ENCODE results near the gene PROX1.

The PROX1 gene

GRCh38 chr1:213987927-213988506 lies at the start of gene PROX1:
Gene PROX1, plus strand, starts transcription at chr1:213987973. Its CDS starts 8,563 bp downstream, at chr1:213996536.
- H3K36me3 Mint-ChIP-seq (ENCODE audit: low read depth) = peaks cover 4% of the 10 kb centered on the region

GRCh38 chr1:213938776-213939175 lies 49.0 kb upstream of the PROX1 start:
- peaks cover 5% of the 10 kb centered on the region for H3K9me3 Mint-ChIP-seq
- H3K27ac Mint-ChIP-seq = no peak overlapping the region
- H3K4me3 Mint-ChIP-seq = no peak overlapping the region
- no peaks in the 10 kb centered on the region for H3K27me3 Mint-ChIP-seq
- H3K4me1 Mint-ChIP-seq (ENCODE audit: low read depth) = no peaks in the 10 kb centered on the region
- no peaks in the 10 kb centered on the region for H3K36me3 Mint-ChIP-seq (ENCODE audit: low read depth)

More at GRCh38 chr1:213987927-213988506, at the start of gene PROX1:
- peak within 1 kb of the TSS; percentile 82 for H3K4me3 Mint-ChIP-seq
- H3K4me1 Mint-ChIP-seq (ENCODE audit: low read depth) = peaks cover 28% of the 10 kb centered on the region
- peak within 1 kb of the TSS; percentile 58 for H3K27ac Mint-ChIP-seq
- H3K9me3 Mint-ChIP-seq = no peaks in the 10 kb centered on the region
- peaks cover 96% of the 10 kb centered on the region for H3K27me3 Mint-ChIP-seq

GRCh38 chr1:213939888-213940287 lies 47.9 kb upstream of the PROX1 start:
- Mint-ChIP-seq H3K4me1 (ENCODE audit: low read depth) (no peaks in the 10 kb centered on the region), H3K27me3 (no peaks in the 10 kb centered on the region), H3K9me3 (no peaks in the 10 kb centered on the region), H3K36me3 (ENCODE audit: low read depth) (no peaks in the 10 kb centered on the region), H3K4me3 (no peak overlapping the region), H3K27ac (no peak overlapping the region)

GRCh38 chr1:213940947-213941346 lies 46.8 kb upstream of the PROX1 start:
- H3K27ac Mint-ChIP-seq = no peak overlapping the region
- no peaks in the 10 kb centered on the region for H3K9me3 Mint-ChIP-seq
- H3K27me3 Mint-ChIP-seq = peaks cover 3% of the 10 kb centered on the region
- no peaks in the 10 kb centered on the region for H3K36me3 Mint-ChIP-seq (ENCODE audit: low read depth)
- H3K4me1 Mint-ChIP-seq (ENCODE audit: low read depth) = no peaks in the 10 kb centered on the region
- H3K4me3 Mint-ChIP-seq = no peak overlapping the region

GRCh38 chr1:213942061-213942460 lies 45.7 kb upstream of the PROX1 start:
- H3K9me3 Mint-ChIP-seq = no peaks in the 10 kb centered on the region
- no peak overlapping the region for H3K4me3 Mint-ChIP-seq

GRCh38 chr1:213947200-213947801 lies 40.5 kb upstream of the PROX1 start:
- H3K4me1 Mint-ChIP-seq (ENCODE audit: low read depth) = no peaks in the 10 kb centered on the region
- H3K4me3 Mint-ChIP-seq = no peak overlapping the region
- H3K36me3 Mint-ChIP-seq (ENCODE audit: low read depth) = no peaks in the 10 kb centered on the region
- no peak overlapping the region for H3K27ac Mint-ChIP-seq
- no peaks in the 10 kb centered on the region for H3K9me3 Mint-ChIP-seq
- H3K27me3 Mint-ChIP-seq = peaks cover 5% of the 10 kb centered on the region

More at GRCh38 chr1:213942061-213942460, 45.7 kb upstream of the PROX1 start:
- no peaks in the 10 kb centered on the region for H3K36me3 Mint-ChIP-seq (ENCODE audit: low read depth)
- H3K27me3 Mint-ChIP-seq = peaks cover 5% of the 10 kb centered on the region
- no peaks in the 10 kb centered on the region for H3K4me1 Mint-ChIP-seq (ENCODE audit: low read depth)
- no peak overlapping the region for H3K27ac Mint-ChIP-seq

- no peaks in the 10 kb centered on the region for H3K36me3 Mint-ChIP-seq (ENCODE audit: low read depth)
- no peak overlapping the region for H3K4me3 Mint-ChIP-seq
- H3K27me3 Mint-ChIP-seq = no peaks in the 10 kb centered on the region
- H3K9me3 Mint-ChIP-seq = no peaks in the 10 kb centered on the region
- no peaks in the 10 kb centered on the region for H3K4me1 Mint-ChIP-seq (ENCODE audit: low read depth)
- no peak overlapping the region for H3K27ac Mint-ChIP-seq
Observed at GRCh38 chr1:213951876-213952275, 35.9 kb upstream of the PROX1 start.

GRCh38 chr1:213953806-213954205 lies 34.0 kb upstream of the PROX1 start:
- no peak overlapping the region for H3K27ac Mint-ChIP-seq
- no peaks in the 10 kb centered on the region for H3K9me3 Mint-ChIP-seq
- H3K4me1 Mint-ChIP-seq (ENCODE audit: low read depth) = no peaks in the 10 kb centered on the region
- no peaks in the 10 kb centered on the region for H3K36me3 Mint-ChIP-seq (ENCODE audit: low read depth)
- no peaks in the 10 kb centered on the region for H3K27me3 Mint-ChIP-seq
- H3K4me3 Mint-ChIP-seq = no peak overlapping the region

GRCh38 chr1:213956295-213956770 lies 31.4 kb upstream of the PROX1 start:
- no peaks in the 10 kb centered on the region for H3K9me3 Mint-ChIP-seq
- H3K27me3 Mint-ChIP-seq = peaks cover 3% of the 10 kb centered on the region
- no peak overlapping the region for H3K4me3 Mint-ChIP-seq
- H3K4me1 Mint-ChIP-seq (ENCODE audit: low read depth) = no peaks in the 10 kb centered on the region
- H3K27ac Mint-ChIP-seq = no peak overlapping the region
- H3K36me3 Mint-ChIP-seq (ENCODE audit: low read depth) = no peaks in the 10 kb centered on the region

- no peaks in the 10 kb centered on the region for H3K36me3 Mint-ChIP-seq (ENCODE audit: low read depth)
- peaks cover 3% of the 10 kb centered on the region for H3K9me3 Mint-ChIP-seq
- no peak overlapping the region for H3K27ac Mint-ChIP-seq
- no peaks in the 10 kb centered on the region for H3K4me1 Mint-ChIP-seq (ENCODE audit: low read depth)
- H3K4me3 Mint-ChIP-seq = no peak overlapping the region
- peaks cover 6% of the 10 kb centered on the region for H3K27me3 Mint-ChIP-seq
Observed at GRCh38 chr1:213958346-213958745, 29.4 kb upstream of the PROX1 start.

GRCh38 chr1:213960963-213961362 lies 26.8 kb upstream of the PROX1 start:
- Mint-ChIP-seq H3K27me3 (peaks cover 6% of the 10 kb centered on the region), H3K4me3 (no peak overlapping the region), H3K4me1 (ENCODE audit: low read depth) (no peaks in the 10 kb centered on the region), H3K9me3 (peaks cover 3% of the 10 kb centered on the region), H3K36me3 (ENCODE audit: low read depth) (no peaks in the 10 kb centered on the region), H3K27ac (no peak overlapping the region)

GRCh38 chr1:213962508-213962907 lies 25.3 kb upstream of the PROX1 start:
- no peaks in the 10 kb centered on the region for H3K4me1 Mint-ChIP-seq (ENCODE audit: low read depth)
- no peak overlapping the region for H3K27ac Mint-ChIP-seq
- peaks cover 3% of the 10 kb centered on the region for H3K9me3 Mint-ChIP-seq
- peaks cover 10% of the 10 kb centered on the region for H3K27me3 Mint-ChIP-seq
- no peaks in the 10 kb centered on the region for H3K36me3 Mint-ChIP-seq (ENCODE audit: low read depth)
- no peak overlapping the region for H3K4me3 Mint-ChIP-seq

GRCh38 chr1:213966122-213966521 lies 21.7 kb upstream of the PROX1 start:
- H3K27me3 Mint-ChIP-seq = peaks cover 12% of the 10 kb centered on the region
- H3K27ac Mint-ChIP-seq = no peak overlapping the region
- H3K9me3 Mint-ChIP-seq = peaks cover 3% of the 10 kb centered on the region
- no peaks in the 10 kb centered on the region for H3K4me1 Mint-ChIP-seq (ENCODE audit: low read depth)
- H3K36me3 Mint-ChIP-seq (ENCODE audit: low read depth) = no peaks in the 10 kb centered on the region
- H3K4me3 Mint-ChIP-seq = no peak overlapping the region

GRCh38 chr1:213968146-213968825 lies 19.5 kb upstream of the PROX1 start:
- Mint-ChIP-seq H3K4me3 (no peak overlapping the region), H3K9me3 (no peaks in the 10 kb centered on the region), H3K27ac (no peak overlapping the region), H3K36me3 (ENCODE audit: low read depth) (no peaks in the 10 kb centered on the region), H3K27me3 (peaks cover 10% of the 10 kb centered on the region), H3K4me1 (ENCODE audit: low read depth) (no peaks in the 10 kb centered on the region)

GRCh38 chr1:213969958-213970555 lies 17.7 kb upstream of the PROX1 start:
- Mint-ChIP-seq H3K4me3 (no peak overlapping the region), H3K36me3 (ENCODE audit: low read depth) (no peaks in the 10 kb centered on the region), H3K27me3 (peaks cover 12% of the 10 kb centered on the region), H3K9me3 (no peaks in the 10 kb centered on the region), H3K27ac (no peak overlapping the region), H3K4me1 (ENCODE audit: low read depth) (peaks cover 4% of the 10 kb centered on the region)
